ENCODE results near the gene ZC3H18. TPM values are rescaled to one million over a fixed set of nuclear protein-coding genes. Genes with fewer than 3 reads are reported as not detected.

The ZC3H18 gene
- polyA plus RNA-seq, 3 donors = 5.5 to 36.4 (median 6.8) TPM

DNA sequence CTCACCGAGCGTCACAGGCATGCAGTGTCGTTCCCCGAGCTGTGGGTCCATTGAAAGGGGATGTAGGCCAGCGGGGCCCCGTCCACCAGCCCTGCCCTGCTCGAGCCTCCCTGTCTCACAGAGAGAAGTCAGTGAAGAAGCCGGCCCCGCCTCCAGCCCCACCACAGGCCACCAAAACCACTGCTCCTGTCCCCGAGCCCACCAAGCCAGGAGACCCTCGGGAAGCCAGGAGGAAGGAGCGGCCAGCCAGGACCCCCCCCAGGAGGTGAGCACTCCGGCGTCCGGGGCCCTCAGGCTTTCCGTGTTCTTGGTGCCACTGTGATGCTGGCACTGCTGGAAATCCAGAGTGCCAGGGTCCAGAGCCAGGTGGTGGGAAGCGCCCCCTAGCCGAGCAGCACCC is 54.3 kb downstream of the ZC3H18 start:
- no peaks in the 10 kb centered on the region for H3K27me3 ChIP-seq (ENCODE audit: control insufficient read depth in 2 of 2, insufficient read depth in 2 of 2, low read length in 2 of 2)
- H3K27ac ChIP-seq (ENCODE audit: low read depth in 1 of 2, low read length in 2 of 2) = no peak overlapping the region
- H3K79me2 ChIP-seq (ENCODE audit: insufficient read depth, low read length) = peaks cover 4% of the 10 kb centered on the region
- Mint-ChIP-seq H3K27ac (no peak overlapping the region), H3K4me3 (no peak overlapping the region), H3K36me3 (peaks cover 77 to 92% of the 10 kb centered on the region in 2 donors), H3K27me3 (ENCODE audit: low read depth in 3 of 3) (peaks cover 0 to 6% (median 2%) of the 10 kb centered on the region in 3 donors), H3K9me3 (no peaks in the 10 kb centered on the region), H3K4me1 (no peaks in the 10 kb centered on the region)
- peaks cover 26% of the 10 kb centered on the region for H4K20me1 ChIP-seq (ENCODE audit: insufficient read depth, low read length)
- H3K9me3 ChIP-seq (replicated peaks in 1 of 2; ENCODE audit: control insufficient read depth in 1 of 2, insufficient read depth in 1 of 2, low read length in 2 of 2) = no peaks in the 10 kb centered on the region
- no peak for DNase-seq
- no peak overlapping the region for H3K9ac ChIP-seq (ENCODE audit: insufficient read depth, low read length, poor library complexity, severe bottlenecking)
- no peak overlapping the region for H3K4me2 ChIP-seq (replicated peaks; ENCODE audit: extremely low read depth, low read length, poor library complexity, severe bottlenecking)
- intact Hi-C loops (cut with micrococcal nuclease) = no loop called here
- H3K4me3 ChIP-seq (replicated peaks in 1 of 3; ENCODE audit: low read depth in 2 of 3, low read length in 3 of 3) = no peak overlapping the region
- no peaks in the 10 kb centered on the region for H3K4me1 ChIP-seq (ENCODE audit: control insufficient read depth in 1 of 2, insufficient read depth in 2 of 2, low read length in 2 of 2)
- TF ChIP-seq, protein P1, sequence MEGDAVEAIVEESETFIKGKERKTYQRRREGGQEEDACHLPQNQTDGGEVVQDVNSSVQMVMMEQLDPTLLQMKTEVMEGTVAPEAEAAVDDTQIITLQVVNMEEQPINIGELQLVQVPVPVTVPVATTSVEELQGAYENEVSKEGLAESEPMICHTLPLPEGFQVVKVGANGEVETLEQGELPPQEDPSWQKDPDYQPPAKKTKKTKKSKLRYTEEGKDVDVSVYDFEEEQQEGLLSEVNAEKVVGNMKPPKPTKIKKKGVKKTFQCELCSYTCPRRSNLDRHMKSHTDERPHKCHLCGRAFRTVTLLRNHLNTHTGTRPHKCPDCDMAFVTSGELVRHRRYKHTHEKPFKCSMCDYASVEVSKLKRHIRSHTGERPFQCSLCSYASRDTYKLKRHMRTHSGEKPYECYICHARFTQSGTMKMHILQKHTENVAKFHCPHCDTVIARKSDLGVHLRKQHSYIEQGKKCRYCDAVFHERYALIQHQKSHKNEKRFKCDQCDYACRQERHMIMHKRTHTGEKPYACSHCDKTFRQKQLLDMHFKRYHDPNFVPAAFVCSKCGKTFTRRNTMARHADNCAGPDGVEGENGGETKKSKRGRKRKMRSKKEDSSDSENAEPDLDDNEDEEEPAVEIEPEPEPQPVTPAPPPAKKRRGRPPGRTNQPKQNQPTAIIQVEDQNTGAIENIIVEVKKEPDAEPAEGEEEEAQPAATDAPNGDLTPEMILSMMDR (IDR thresholded peaks at IDR 0.05) = no peak
- no peak overlapping the region for H2AFZ ChIP-seq (ENCODE audit: insufficient read depth, low read depth, low read length, poor library complexity, severe bottlenecking)
- WGBS (ENCODE audit: insufficient coverage) = 96% methylated on average over 16 of the region's 18 CpGs
- H3K36me3 ChIP-seq (replicated peaks in 1 of 2; ENCODE audit: control insufficient read depth in 1 of 2, insufficient read depth in 2 of 2, low read length in 2 of 2) = peaks cover 67 to 88% of the 10 kb centered on the region in 2 donors

DNA sequence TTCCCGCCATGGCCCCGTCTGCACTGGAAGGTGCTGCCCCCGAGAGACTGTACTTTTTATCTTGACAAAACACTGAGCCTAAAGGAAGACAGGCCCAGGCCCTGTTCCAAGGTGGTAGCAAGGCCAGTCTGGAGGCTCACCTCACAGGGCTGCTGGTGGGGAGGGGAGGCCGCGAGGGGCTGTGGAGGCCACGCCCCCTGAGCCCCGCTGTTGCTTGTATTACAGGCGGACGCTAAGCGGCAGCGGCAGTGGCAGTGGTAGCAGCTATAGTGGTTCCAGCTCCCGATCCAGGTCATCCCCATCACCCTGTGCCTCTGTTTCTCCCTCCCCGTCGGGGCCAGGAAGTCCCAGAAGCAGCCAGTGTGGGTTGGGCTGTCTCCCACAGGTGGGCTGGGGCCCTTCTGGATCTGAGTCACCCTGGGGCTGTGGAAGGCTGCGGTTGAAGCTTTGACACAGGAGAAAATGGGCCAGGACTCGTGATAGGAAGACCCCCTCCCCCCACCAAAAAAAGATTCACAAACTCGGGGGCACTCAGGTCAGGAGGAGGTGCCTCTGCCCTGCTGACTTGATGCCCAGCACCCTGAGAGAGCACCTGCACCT is 54.9 kb downstream of the ZC3H18 start:
- intact Hi-C loops (cut with micrococcal nuclease) = no loop called here
- Mint-ChIP-seq H3K36me3 (peaks cover 76 to 97% of the 10 kb centered on the region in 2 donors), H3K9me3 (no peaks in the 10 kb centered on the region), H3K4me1 (no peaks in the 10 kb centered on the region), H3K4me3 (no peak overlapping the region), H3K27me3 (ENCODE audit: low read depth in 3 of 3) (peaks cover 0 to 6% (median 2%) of the 10 kb centered on the region in 3 donors), H3K27ac (no peak overlapping the region)
- Histone ChIP-seq H3K36me3 (replicated peaks in 1 of 2; ENCODE audit: control insufficient read depth in 1 of 2, insufficient read depth in 2 of 2, low read length in 2 of 2) (peaks cover 68 to 88% of the 10 kb centered on the region in 2 donors), H3K79me2 (ENCODE audit: insufficient read depth, low read length) (no peaks in the 10 kb centered on the region), H4K20me1 (ENCODE audit: insufficient read depth, low read length) (peaks cover 20% of the 10 kb centered on the region), H3K27me3 (ENCODE audit: control insufficient read depth in 2 of 2, insufficient read depth in 2 of 2, low read length in 2 of 2) (no peaks in the 10 kb centered on the region), H2AFZ (ENCODE audit: insufficient read depth, low read depth, low read length, poor library complexity, severe bottlenecking) (no peak overlapping the region), H3K4me3 (replicated peaks in 1 of 3; ENCODE audit: low read depth in 2 of 3, low read length in 3 of 3) (no peak overlapping the region), H3K4me1 (ENCODE audit: control insufficient read depth in 1 of 2, insufficient read depth in 2 of 2, low read length in 2 of 2) (no peaks in the 10 kb centered on the region), H3K4me2 (replicated peaks; ENCODE audit: extremely low read depth, low read length, poor library complexity, severe bottlenecking) (no peak overlapping the region), H3K9ac (ENCODE audit: insufficient read depth, low read length, poor library complexity, severe bottlenecking) (no peak overlapping the region), H3K27ac (ENCODE audit: low read depth in 1 of 2, low read length in 2 of 2) (no peak overlapping the region), H3K9me3 (replicated peaks in 1 of 2; ENCODE audit: control insufficient read depth in 1 of 2, insufficient read depth in 1 of 2, low read length in 2 of 2) (no peaks in the 10 kb centered on the region)
- WGBS (ENCODE audit: insufficient coverage) = 97% methylated on average over 7 of the region's 17 CpGs
- no peak for DNase-seq
- TF ChIP-seq, protein P1 (IDR thresholded peaks at IDR 0.05) = no peak

Data from CD14-positive monocyte (primary cell).